Urinary bladder (tissue), 4 donors: ENCODE results near the gene CCN5. TPM values are rescaled to one million over a fixed set of nuclear protein-coding genes. Genes with fewer than 3 reads are reported as not detected.

ENCODE experiments used
- DNase-seq: peaks from one replicate; pipeline ENCODE4 v3.0.0-alpha.2; 2015; ENCODE audit errors: extremely low spot score
- H3K27ac ChIP-seq: one replicate; pipeline ENCODE4 v1.5.1; 2013; ENCODE audit warnings: low read depth, mild to moderate bottlenecking, moderate library complexity
- H3K36me3 ChIP-seq: one replicate; pipeline ENCODE4 v1.6.1; 2013; ENCODE audit warnings: mild to moderate bottlenecking, moderate library complexity; ENCODE audit not compliant: insufficient read depth
- H3K4me1 ChIP-seq: one replicate; pipeline ENCODE4 v1.6.1; 2013; ENCODE audit warnings: mild to moderate bottlenecking, moderate library complexity; ENCODE audit not compliant: insufficient read depth
- H3K4me3 ChIP-seq: one replicate; pipeline ENCODE4 v1.5.1; 2013; ENCODE audit warnings: low read depth, low read length
- WGBS: extraction: QIAGEN DNeasy Blood & Tissue Kit; methylation state at CpG from one replicate; pipeline ENCODE4 v1.1.7; 2013; 5-methylcytosine and 5-hydroxymethylcytosine counted together
- polyA plus RNA-seq: library from polyadenylated mRNA; stranded (reverse); fragments of 200-250 nt; gene quantifications from one replicate; pipeline ENCODE4 v1.2.3, GENCODE V29; 2013
- total RNA-seq: library from RNA; depleted of rRNA; stranded (reverse); fragments of >200 nt; gene quantifications from one replicate; pipeline ENCODE4 v1.2.3, GENCODE V29; 2014
- donor health status: healthy with polysubstance abuse.
- donor health status: healthy.

CCN5 gene
- total and polyA plus RNA-seq, 2 donors: 20.8 TPM; not detected in 1

- DNase-seq: no peak
- Histone ChIP-seq H3K4me3 (no peak overlapping the region), H3K36me3 (no peaks in the 10 kb centered on the region), H3K4me1 (no peaks in the 10 kb centered on the region), H3K27ac (no peak overlapping the region)
- 62% methylated on average over 7 of the region's 7 CpGs for WGBS
Observed at GRCh38 chr20:44743080-44743701, 28.0 kb downstream of the CCN5 start.

- DNase-seq: no peak
- H3K36me3 ChIP-seq: no peaks in the 10 kb centered on the region
- no peaks in the 10 kb centered on the region for H3K4me1 ChIP-seq
- H3K4me3 ChIP-seq: no peak overlapping the region
- WGBS: 89% methylated on average over 12 of the region's 12 CpGs
- H3K27ac ChIP-seq: no peak overlapping the region
Observed at GRCh38 chr20:44743916-44744655, 28.9 kb downstream of the CCN5 start.

GRCh38 chr20:44745122-44745597 is 30.0 kb downstream of the CCN5 start:
- no peak for DNase-seq
- no peak overlapping the region for H3K27ac ChIP-seq
- no peaks in the 10 kb centered on the region for H3K36me3 ChIP-seq
- WGBS: 33% methylated on average over 5 of the region's 5 CpGs
- H3K4me1 ChIP-seq: no peaks in the 10 kb centered on the region
- H3K4me3 ChIP-seq: peak overlapping the region; percentile 42

GRCh38 chr20:44745598-44746366 is 30.6 kb downstream of the CCN5 start, which contains the start of gene KCNK15:
TSS of gene KCNK15 (plus strand) at chr20:44745865. CDS start at chr20:44745911, 46 bp downstream.
- WGBS: 1% methylated on average over 81 of the region's 81 CpGs
- Histone ChIP-seq H3K27ac (no peak within 1 kb of the TSS), H3K36me3 (no peaks in the 10 kb centered on the region), H3K4me1 (no peaks in the 10 kb centered on the region), H3K4me3 (peak within 1 kb of the TSS; percentile 42)
- DNase-seq: no peak

- H3K4me1 ChIP-seq: no peaks in the 10 kb centered on the region
- no peaks in the 10 kb centered on the region for H3K36me3 ChIP-seq
- 28% methylated on average over 12 of the region's 12 CpGs for WGBS
- peak overlapping the region; percentile 42 for H3K4me3 ChIP-seq
- H3K27ac ChIP-seq: no peak overlapping the region
- no peak for DNase-seq
Observed at GRCh38 chr20:44746367-44747165, 31.4 kb downstream of the CCN5 start.

- no peak overlapping the region for H3K4me3 ChIP-seq
- no peak overlapping the region for H3K27ac ChIP-seq
- no peak for DNase-seq
- WGBS: 18% methylated on average over 5 of the region's 5 CpGs
- H3K36me3 ChIP-seq: no peaks in the 10 kb centered on the region
- H3K4me1 ChIP-seq: no peaks in the 10 kb centered on the region
Observed at GRCh38 chr20:44747166-44748004, 32.2 kb downstream of the CCN5 start.

- H3K36me3 ChIP-seq: no peaks in the 10 kb centered on the region
- no peak overlapping the region for H3K27ac ChIP-seq
- no peaks in the 10 kb centered on the region for H3K4me1 ChIP-seq
- H3K4me3 ChIP-seq: no peak overlapping the region
- 61% methylated on average over 3 of the region's 3 CpGs for WGBS
- DNase-seq: no peak
Observed at GRCh38 chr20:44748005-44748370, 32.8 kb downstream of the CCN5 start.

- no peak for DNase-seq
- H3K4me1 ChIP-seq: no peaks in the 10 kb centered on the region
- no peaks in the 10 kb centered on the region for H3K36me3 ChIP-seq
- no peak overlapping the region for H3K4me3 ChIP-seq
- no peak overlapping the region for H3K27ac ChIP-seq
- 47% methylated on average over 73 of the region's 73 CpGs for WGBS
Observed at GRCh38 chr20:44750081-44750805, 35.1 kb downstream of the CCN5 start.

- Histone ChIP-seq H3K36me3 (no peaks in the 10 kb centered on the region), H3K4me1 (no peaks in the 10 kb centered on the region), H3K27ac (no peak overlapping the region), H3K4me3 (no peak overlapping the region)
- no peak for DNase-seq
- 61% methylated on average over 17 of the region's 17 CpGs for WGBS
Observed at GRCh38 chr20:44752099-44752931, 37.1 kb downstream of the CCN5 start.

- H3K4me1 ChIP-seq: no peaks in the 10 kb centered on the region
- H3K4me3 ChIP-seq: no peak overlapping the region
- H3K27ac ChIP-seq: no peak overlapping the region
- DNase-seq: no peak
- no peaks in the 10 kb centered on the region for H3K36me3 ChIP-seq
- 60% methylated on average over 7 of the region's 7 CpGs for WGBS
Observed at GRCh38 chr20:44754554-44754953, 39.4 kb downstream of the CCN5 start.

GRCh38 chr20:44756011-44756688 is 41.0 kb downstream of the CCN5 start:
- DNase-seq: no peak
- H3K4me3 ChIP-seq: no peak overlapping the region
- 89% methylated on average over 18 of the region's 18 CpGs for WGBS
- no peak overlapping the region for H3K27ac ChIP-seq
- H3K36me3 ChIP-seq: no peaks in the 10 kb centered on the region
- H3K4me1 ChIP-seq: no peaks in the 10 kb centered on the region
